GM23248 (cell line): ENCODE data around the gene PLEKHG3.

ENCODE experiments used
- EZH2 ChIP-seq: fragments of 200-600 bp; sonication (generic); IDR thresholded peaks from 2 replicates; pipeline ENCODE4 v1.6.1; 2018; ENCODE audit warnings: antibody characterized with exemption, mild to moderate bottlenecking; ENCODE audit not compliant: insufficient read depth, poor library complexity, severe bottlenecking
- EZH2phosphoT487 ChIP-seq: fragments of 200-600 bp; sonication (generic); IDR thresholded peaks from 2 replicates; pipeline ENCODE4 v1.6.1; 2018; ENCODE audit warnings: antibody characterized with exemption, moderate library complexity, mild to moderate bottlenecking, low read depth; ENCODE audit not compliant: insufficient read depth

GRCh38 chr14:64756712-64757111 lies 52.5 kb downstream of the PLEKHG3 start:
- no peak for TF ChIP-seq EZH2phosphoT487
- TF ChIP-seq EZH2 = no peak
